SHP77 (cell line): ENCODE data around the gene WWTR1.
A peak's percentile ranks its signal among the peaks of the same experiment; 100 is the strongest.

Source experiments
- DNase-seq, 2 experiments: peaks; one replicate each; lab custom pipeline; 2025; lab: John Stamatoyannopoulos, UW

The WWTR1 gene

DNA sequence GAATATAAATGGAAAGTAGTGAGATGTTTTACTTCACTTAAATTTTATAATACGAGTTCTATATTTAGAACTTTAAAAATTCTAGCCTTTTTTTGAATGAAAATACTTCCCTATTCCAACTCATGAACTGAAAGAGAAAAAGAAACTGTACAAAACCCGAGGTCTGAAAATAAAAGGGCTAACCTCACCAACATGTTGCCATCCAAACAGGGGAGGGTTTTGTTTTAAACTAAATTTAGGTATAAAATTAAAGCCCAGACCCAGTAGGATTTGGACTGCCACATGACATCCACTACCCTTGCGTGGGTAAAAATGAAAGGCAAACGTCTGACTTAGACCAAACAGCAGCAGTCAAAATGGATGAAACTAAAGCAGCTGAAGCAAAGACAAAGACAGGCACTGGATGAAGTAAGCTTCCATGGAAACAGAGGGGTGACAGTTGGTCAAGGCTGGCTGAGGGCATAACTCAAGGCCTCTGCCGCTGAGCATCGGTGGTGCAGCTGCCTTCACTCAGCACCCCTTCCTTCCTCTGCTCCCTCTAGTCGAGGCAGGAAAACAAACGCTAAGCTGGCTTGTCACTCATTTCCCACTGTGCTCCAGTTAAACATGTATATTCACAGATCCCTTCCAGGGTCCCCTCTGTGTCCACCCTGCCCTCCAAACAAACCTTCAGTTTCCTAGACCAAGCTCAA, 125.2 kb downstream of the WWTR1 start:
- peak; percentile 61 to 67 for DNase-seq

DNA sequence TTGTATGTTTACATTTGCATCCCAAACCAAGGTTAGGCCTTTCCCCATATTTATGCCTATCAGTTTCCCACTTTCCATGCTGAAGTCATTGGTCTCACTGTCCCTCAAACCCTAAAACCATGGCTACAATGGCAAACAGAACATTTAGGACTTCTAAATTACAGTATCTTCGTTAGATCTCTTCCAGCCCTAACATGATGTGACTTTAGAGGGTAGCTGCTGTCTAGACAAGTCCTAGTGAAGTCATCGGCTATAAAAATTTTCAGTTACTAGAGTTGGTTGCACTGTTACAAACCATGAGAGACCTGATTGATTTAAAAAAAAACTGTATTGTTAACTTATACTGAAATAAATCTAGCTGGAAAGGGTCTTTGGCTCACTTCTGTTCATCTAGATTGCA, 128.7 kb downstream of the WWTR1 start:
- DNase-seq: no peak

DNA sequence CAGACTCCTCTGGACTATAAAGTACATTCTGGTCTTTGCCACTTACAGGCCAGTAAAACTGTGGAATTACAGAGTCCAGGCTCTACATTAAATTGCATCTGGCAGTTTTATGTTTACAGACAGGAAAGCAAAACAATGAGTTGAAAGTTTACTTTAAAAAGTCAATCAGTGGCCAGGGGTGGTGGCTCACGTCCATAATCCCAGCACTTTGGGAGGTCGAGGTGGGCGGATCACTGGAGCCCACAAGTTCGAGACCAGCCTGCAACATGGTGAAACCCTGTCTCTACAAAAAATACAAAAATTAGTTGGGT, 129.5 kb downstream of the WWTR1 start:
- DNase-seq: no peak

DNA sequence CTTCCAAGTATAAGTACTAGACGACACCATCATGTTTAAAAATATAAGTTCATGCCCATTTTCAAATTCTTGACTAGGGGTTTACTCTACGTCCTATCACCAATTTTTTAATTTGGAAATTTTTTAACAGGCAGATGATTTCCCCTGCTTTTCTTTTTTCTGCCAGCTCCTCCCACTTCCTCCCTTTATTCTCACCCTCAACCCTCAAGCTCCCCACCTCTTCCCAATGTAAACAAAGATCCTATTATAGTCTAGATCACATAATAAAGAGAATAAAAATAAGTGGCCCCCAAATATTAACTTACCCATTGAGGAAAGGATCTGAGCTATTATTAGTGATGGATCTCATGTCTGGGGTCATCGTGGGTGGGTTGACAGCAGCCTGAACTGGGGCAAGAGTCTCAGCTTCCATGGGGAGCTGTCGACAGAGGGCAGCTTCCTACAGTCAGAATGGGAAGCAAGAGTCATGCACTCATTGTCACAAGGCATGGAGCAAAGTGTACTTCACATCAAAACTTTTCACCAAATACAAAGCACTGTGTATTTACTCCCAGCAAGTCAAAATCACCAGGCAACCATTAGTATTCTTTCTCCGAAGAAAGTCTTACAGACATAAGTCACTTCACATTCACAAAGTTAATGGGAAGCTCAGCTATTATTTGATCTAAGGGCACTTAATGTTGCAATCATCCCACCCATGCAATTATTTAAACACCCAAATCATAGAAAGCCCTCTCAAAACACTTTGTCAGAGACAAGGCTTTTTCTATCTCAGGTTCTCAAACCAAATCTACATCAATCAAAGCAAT, 130.1 kb downstream of the WWTR1 start:
- DNase-seq: no peak

DNA sequence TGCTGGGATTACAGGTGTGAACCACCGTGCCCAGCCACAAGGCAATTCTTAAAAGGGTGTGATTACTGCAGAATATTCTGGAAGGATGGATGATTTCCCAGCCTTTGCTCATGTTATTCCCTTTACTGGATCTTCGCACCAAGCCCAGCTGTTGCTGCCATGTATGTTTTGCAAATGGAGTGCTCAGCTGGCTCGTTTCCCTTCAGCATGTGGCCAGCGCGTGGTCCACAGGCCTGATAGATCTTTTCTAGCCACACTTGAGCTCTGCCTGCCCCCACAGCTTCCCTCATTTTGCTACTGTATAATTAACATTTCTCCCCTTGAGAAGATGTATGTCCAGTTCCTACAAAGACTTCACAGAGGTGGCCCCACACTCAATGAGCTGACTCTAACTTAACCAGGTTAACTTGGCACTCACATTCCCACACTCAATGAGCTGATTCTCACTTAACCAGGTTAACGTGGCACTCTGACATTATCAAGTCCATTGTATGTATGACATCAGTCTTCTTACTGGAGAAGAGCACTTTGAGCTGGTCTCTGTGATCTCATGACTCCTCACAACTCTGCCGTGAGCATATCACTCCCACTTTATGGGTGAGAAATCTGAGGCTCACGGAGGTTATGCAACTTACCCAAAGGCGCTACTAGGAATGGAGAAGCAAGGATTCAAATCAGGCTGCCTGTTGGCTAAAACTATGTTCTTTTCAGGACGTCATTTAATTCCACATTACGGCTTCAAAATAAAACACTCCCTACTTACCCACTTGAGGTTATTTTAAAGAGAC, 134.1 kb downstream of the WWTR1 start:
- DNase-seq: no peak

DNA sequence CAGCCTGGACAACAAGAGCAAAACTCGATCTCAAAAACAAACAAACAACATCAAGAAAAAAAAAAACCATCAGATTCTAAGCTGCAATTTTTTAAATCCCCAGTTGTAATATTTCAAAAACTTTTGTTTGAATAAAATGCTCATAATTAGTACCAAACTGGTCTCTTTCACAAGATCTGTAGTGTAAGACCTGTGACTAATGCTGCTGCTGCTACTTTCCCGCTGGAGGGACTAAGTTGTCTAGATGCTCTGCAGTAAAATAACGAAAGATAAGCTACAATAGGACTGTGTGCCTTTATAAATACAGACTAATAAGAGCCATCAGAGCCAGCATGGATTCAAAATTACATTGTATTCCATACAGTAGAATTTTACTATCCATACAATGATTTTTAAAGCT, 137.9 kb downstream of the WWTR1 start:
- DNase-seq: no peak

DNA sequence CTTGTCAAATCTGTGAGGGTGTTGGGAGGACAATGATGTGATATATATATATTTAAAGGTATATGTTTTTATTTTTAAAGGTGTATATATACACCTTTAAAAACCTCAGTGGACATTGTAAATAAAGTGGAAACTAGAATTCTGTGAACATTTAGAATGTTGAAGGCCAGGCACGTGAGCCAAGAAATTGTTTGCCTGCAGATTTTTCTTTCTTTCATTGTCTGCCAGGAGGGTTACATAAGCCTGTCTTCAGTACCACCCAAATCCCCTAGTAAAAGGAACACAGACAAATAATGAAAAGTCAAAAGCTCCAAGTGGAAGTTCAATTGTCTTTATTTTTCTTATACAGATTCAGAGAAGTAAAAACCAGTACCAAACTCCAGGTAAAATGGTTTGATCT, 140.9 kb downstream of the WWTR1 start:
- DNase-seq: no peak

DNA sequence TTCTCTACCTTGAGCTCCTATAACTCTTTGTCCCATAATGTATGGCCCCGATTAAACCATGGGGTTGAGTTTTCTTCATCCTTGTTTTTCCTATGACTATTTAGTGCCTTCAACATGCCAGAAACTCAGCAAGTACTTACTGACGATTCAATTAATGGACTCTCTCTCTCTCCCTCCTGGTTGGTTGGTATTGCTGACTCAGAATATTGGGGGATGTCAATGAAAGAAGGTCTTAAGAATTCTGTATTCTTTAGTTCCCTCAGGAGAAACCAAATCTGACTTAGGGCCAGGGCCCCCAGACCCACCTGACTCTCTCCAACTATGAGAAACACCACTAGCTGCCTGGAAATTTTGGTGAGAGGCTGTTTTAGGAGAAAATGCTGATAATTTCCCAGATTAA, 142.6 kb downstream of the WWTR1 start:
- DNase-seq: no peak

DNA sequence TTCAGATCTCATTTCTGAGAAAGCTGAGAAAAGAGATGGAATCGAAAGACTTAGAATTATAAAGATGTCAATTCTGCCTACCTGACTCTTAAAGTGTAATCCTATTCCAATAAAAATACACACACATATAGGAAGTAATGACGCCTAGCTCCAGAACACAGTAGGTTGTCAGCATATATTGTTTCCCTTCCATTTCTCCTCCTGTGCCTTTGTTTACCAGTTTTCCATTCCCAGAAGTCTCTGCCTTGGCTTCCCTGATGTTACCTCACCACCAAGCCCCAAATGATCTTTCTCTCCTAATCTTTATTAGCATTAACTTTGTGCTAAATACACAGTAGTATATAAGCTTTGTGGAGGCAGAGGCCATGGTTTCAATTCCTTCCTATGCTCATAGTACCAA, 143.4 kb downstream of the WWTR1 start:
- DNase-seq: no peak

DNA sequence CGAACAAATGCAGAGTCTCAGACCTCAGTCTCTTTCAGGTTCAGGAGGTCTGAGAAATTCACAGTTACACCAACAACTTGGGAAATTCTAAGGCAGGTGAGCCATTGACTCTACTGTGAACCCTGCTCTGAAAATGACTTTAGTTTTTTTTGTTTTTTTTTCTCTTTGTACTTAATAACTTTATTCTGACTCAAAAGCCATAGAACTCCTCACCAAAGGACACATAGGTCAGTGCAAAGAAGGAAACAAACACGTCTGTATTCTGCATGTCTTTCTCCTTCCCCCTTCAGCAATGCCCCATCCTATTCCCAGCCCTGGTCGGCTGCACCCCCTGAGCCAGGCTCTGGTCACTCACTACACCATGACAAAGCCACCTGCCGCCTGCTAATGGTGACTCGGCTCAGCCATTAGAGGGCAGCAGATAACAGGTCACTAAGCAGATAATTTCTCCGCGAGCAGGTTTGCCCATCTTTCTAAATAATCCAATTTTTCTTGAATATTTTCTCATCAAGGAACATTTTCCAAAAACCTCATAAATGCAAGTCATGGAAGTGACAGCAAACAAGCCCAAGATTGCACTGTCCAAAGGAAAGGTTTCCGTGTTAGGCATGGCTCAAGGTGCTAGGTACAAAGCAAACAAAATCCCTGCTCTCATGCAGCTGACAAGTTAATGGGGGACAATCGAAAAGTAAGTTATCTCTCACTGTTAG, 145.6 kb downstream of the WWTR1 start:
- DNase-seq: peak; percentile 78 to 81

DNA sequence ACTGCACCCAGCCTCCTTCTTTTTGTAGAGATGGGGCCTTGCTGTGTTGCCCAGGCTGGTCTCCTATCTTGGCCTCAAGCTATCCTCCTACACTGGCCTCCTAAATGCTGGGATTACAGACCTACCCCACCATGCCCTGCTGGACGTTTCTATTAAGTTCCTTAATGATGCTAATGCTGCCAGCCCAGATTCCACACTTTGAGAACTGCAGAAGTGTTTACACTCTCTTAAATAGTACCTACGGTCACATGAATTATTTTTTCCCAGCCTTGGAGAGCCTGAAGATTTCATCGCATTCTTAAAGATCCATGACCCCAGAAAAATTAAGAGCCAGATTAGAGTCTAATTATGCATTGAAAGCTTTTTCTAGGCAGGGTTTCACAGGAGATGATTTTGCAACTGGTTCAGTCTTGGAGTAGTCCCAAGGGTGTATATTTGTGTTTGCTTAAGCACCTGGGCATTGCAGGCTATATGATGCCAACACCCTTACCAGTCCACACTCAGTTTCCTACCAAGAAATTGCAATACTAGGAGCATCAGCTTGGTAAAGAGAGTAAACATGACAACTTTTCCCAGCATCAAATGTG, 146.7 kb downstream of the WWTR1 start:
- no peak for DNase-seq

DNA sequence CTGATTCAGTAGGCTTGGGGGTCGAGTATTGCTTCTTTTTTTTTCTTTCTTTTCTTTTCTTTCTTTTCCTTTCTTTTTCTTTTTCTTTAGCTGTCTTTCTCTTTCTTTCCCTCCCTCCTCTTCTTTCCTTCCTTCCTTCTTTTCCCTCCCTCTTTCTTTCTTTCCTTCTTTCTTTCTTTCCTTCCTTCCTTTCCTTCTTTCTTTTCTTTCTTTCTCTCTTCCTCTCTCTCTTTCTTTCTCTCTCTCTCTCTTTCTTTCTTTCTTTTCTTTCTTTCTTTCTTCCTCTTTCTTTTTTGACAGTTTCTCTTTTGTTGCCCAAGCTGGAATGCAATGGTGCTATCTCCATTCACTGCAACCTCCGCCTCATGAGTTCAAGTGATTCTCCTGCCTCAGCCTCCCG, 147.3 kb downstream of the WWTR1 start:
- no peak for DNase-seq

DNA sequence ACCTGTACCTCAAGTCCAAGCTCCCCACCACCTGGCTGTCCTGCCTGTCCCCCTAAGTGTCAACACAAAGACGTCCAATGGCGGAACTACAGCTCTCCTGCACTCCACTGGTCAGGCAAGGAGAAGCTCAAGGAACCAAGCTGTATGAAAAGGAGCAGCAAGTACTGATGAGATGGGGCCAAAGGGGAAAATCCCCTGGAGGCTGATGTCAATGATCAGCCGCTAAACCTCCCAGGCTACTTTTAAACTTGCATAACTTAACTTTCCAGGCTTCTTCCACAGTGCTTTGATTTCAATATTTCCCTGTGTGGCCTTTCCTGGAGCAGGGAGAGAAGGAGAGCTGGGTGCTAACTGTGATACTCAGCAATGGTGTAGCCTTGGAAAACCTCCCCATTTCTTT, 148.3 kb downstream of the WWTR1 start:
- DNase-seq: no peak

DNA sequence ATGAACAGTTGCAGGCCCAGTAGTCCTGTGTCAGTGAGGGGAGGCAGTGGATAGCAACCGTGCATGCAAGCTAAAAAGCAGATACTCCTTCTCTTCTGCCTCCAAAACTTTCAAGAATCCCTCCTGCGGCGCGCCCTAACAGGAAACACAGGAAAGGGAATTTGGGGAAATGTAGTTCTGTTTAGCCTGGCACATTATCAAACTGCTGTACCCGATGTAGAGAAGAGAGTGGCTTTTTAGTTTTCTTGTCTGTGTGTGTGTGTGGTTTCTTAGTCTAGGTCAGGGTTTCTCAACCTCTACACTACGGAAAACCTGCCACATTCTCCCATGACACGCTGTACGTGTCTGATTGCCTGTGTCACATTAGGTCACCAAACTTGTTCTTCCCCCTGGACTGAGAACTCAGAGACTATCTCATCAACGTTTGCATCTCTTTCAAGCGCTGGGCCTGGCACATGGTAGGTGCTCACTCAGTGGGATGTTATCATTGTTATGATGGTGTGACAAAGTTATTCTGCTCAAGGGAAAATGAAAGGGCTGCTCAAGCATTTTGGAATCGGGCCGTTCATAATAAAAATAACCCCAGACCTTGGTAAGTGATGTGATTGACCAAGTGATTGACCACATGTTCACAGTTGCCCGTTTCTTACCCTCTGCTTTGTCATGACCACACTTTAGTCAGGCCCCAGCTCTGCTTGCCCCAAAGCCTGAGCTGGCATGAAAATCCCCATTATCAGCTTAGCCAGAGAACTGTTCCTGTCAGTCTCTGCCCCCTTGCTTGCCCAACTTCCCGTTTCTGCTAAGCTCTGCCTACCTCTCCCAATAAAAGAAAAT, 150.1 kb downstream of the WWTR1 start:
- no peak for DNase-seq

DNA sequence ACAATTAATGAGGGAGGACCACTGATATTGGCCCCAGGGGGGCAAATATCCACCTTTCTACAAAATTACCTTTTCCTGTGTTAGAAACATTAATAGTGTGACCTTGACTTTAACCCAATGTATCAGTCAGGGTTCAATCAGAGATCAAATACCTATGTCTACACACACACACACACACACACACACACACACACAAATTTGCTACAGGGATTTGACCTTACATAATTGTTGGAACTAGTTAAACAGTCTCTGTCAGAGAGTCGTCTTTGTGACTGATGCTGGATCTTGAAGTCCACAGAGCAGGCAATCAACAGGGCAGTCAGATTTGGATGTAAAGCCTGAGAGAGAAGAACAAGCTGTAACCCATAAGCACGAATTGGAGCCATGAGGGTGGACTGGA, 150.9 kb downstream of the WWTR1 start:
- DNase-seq: no peak

DNA sequence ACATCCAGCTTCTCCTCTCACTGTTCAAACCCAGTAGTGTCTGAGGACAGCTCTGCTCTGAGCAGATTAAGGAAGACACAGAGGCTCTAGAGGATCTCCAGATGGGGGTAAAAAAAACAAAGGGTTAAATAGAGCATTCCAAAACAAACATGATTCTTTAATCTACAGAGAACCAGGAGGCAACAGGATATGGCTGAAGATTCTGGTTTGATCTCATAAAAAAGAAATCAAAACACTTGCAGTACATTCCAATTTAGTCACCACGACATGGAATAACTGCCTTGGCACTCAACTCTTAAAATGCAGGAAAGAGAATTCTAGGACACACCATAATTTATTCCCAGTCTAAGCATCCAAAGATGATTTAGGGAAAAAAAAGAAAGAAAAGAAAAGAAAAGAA, 151.3 kb downstream of the WWTR1 start:
- no peak for DNase-seq

DNA sequence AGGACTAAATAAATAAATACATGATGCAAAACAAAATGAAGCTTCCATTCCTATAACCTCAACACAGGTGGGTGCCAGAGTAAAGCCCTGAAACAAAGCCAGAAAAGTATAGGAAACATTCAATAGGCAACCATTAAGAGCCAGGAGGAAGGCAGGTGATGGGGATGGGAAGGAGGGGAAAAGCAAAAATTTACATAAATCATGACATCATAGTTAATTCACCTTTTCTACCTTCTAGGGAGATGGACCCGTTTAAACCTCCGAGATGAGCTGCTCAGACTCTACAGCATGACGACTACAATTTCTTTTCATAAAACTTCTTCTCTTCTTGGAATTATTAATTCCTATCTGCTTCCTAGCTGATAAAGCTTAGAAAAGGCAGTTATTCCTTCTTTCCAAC, 155.4 kb downstream of the WWTR1 start:
- no peak for DNase-seq

DNA sequence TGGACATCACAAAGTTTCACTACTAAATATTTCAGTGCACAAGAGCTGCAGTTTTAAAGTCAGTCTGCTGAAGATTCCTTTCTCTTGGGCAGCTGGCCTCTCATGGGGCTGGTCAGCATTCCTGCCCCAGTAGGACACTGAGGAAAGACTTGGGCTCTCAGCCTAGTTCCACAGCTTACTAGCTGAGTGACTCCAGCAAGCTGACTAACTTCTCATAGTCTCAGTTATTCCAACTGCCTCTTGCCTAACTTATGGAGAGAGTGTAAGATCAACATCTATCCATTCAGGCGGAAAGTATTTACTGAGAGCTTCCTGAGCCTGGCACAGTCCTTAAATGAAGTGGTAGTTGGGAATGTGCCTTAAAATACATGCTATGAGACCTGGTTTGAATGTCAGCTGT, 156.3 kb downstream of the WWTR1 start:
- no peak for DNase-seq

DNA sequence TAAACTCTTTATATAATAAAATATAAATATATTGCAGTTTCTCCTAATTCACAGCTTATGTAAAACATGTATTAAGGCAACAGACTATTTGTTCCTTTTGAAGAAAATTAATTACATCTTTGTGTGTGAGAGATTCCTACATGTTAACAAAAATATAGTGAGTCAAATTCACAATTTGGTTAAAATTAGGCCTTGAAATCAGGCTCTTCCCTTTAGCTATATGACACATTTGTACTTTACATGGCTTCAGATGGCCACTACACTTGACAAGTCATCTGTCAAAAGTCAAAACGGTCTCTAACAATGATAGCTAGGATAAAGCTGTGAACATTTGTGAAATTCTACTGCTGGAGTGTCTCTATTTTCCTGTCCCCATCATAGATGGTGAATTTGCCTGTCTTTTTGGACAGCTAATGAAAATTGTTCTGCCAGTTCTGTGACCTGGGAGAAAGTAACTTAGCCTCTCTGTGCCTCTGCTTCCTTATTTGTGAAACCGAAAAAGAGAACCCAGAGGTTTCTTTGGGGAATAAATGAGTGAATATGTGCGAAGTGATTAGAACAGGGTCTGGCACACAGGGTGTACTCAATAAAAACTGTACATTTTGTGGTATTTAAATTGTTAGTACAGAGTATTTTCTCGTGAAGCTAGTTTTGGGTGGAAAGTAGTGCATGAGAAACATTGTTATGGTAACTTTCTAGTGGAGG, 159.7 kb downstream of the WWTR1 start:
- no peak for DNase-seq

DNA sequence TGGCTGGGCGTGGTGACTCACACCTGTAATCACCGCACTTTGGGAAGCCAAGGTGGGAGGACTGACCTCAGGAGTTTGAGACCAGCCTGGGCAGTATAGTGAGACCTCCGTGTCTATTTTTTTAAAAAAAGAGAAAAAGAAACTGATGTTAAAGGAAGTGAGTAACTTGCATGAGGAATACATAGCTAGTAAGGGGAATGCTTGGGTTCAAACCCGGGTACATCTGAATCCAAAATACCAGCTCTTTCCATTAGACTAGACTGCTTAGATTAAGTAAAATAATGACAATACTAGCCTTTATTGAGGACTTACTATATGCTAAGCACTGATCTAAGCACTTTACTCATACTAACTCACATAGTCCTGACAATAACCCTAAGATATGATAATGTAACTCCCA, 160.9 kb downstream of the WWTR1 start:
- no peak for DNase-seq
